HEK293T (cell line): ENCODE results near the gene C10orf105.

Source experiments
- CTCF ChIA-PET: fragments of 350-600 bp; formaldehyde crosslinking; extraction: SDS; loops from one replicate; lab custom pipeline; 2021; ENCODE audit warnings: antibody characterized with exemption, inconsistent platforms; lab: Yijun Ruan, JAX
- POLR2A ChIA-PET: fragments of 350-600 bp; formaldehyde crosslinking; extraction: SDS; loops from one replicate; lab custom pipeline; 2020; ENCODE audit warnings: antibody characterized with exemption, inconsistent platforms; lab: Yijun Ruan, JAX
- DNase-seq: peaks from one replicate; pipeline ENCODE4 v3.0.0; 2012; ENCODE audit warnings: mixed read lengths; ENCODE audit errors: extremely low spot score
- ARNT ChIP-seq: fragments of 450-650 bp; IDR thresholded peaks from 2 replicates; pipeline ENCODE4 v1.6.1; 2017; ENCODE audit warnings: mild to moderate bottlenecking
- BHLHE40 ChIP-seq: fragments of 450-650 bp; IDR thresholded peaks from 2 replicates; pipeline ENCODE4 v1.6.1; 2016; ENCODE audit warnings: mild to moderate bottlenecking, moderate library complexity, borderline replicate concordance
- CTBP1 ChIP-seq: fragments of 450-650 bp; IDR thresholded peaks from 2 replicates; pipeline ENCODE4 v1.6.1; 2016; ENCODE audit warnings: borderline replicate concordance
- ELF4 ChIP-seq: fragments of 450-650 bp; IDR thresholded peaks from 2 replicates; pipeline ENCODE4 v1.6.1; 2017; ENCODE audit warnings: antibody characterized with exemption
- FOXA1 ChIP-seq: fragments of 450-650 bp; IDR thresholded peaks from 2 replicates; pipeline ENCODE4 v1.6.1; 2016; ENCODE audit warnings: mild to moderate bottlenecking
- FOXK2 ChIP-seq: fragments of 450-650 bp; IDR thresholded peaks from 2 replicates; pipeline ENCODE4 v1.6.1; 2016; ENCODE audit warnings: mild to moderate bottlenecking
- FOXM1 ChIP-seq: fragments of 450-650 bp; IDR thresholded peaks from 2 replicates; pipeline ENCODE4 v1.6.1; 2017; ENCODE audit warnings: mild to moderate bottlenecking, borderline replicate concordance
- HDGF ChIP-seq: fragments of 450-650 bp; IDR thresholded peaks from 2 replicates; pipeline ENCODE4 v1.6.1; 2017; ENCODE audit warnings: antibody characterized with exemption, borderline replicate concordance
- L3MBTL2 ChIP-seq: fragments of 450-650 bp; conservative IDR thresholded peaks from 2 replicates; pipeline ENCODE4 v1.6.1; 2016; ENCODE audit warnings: mild to moderate bottlenecking
- LEF1 ChIP-seq: fragments of 450-650 bp; IDR thresholded peaks from 2 replicates; pipeline ENCODE4 v1.6.1; 2017; ENCODE audit warnings: mild to moderate bottlenecking, borderline replicate concordance
- NFRKB ChIP-seq: fragments of 450-650 bp; IDR thresholded peaks from 2 replicates; pipeline ENCODE4 v1.6.1; 2016; ENCODE audit warnings: mild to moderate bottlenecking, moderate library complexity
- PKNOX1 ChIP-seq: fragments of 450-650 bp; IDR thresholded peaks from 2 replicates; pipeline ENCODE4 v1.6.1; 2016
- SP1 ChIP-seq: fragments of 450-650 bp; IDR thresholded peaks from 2 replicates; pipeline ENCODE4 v1.6.1; 2017
- SUZ12 ChIP-seq: fragments of 450-650 bp; IDR thresholded peaks from 2 replicates; pipeline ENCODE4 v1.6.1; 2016; ENCODE audit warnings: mild to moderate bottlenecking
- TARDBP ChIP-seq: fragments of 450-650 bp; IDR thresholded peaks from 2 replicates; pipeline ENCODE4 v1.6.1; 2016
- ZNF384 ChIP-seq: fragments of 450-650 bp; IDR thresholded peaks from 2 replicates; pipeline ENCODE4 v1.6.1; 2016

The C10orf105 gene

GRCh38 chr10:71687077-71687476, 32.5 kb downstream of the C10orf105 start:
- no peak for TF ChIP-seq L3MBTL2
- TF ChIP-seq SP1 = no peak
- no peak for TF ChIP-seq PKNOX1
- TF ChIP-seq LEF1 = no peak
- TF ChIP-seq CTBP1 = no peak
- TF ChIP-seq FOXA1 = no peak
- DNase-seq = no peak
- ChIA-PET CTCF (interaction anchor here (0.5 to 1.9 kb wide), 2 partner anchors 10 to 22 kb away, joined by 3 to 4 read pairs; no protein-coding TSS in a partner anchor), POLR2A (no interaction called here)

GRCh38 chr10:71685554-71686232, 33.9 kb downstream of the C10orf105 start:
- CTCF ChIA-PET = interaction anchor here (1.9 kb wide), 1 partner anchor 11 kb away, joined by 4 read pairs; no protein-coding TSS in a partner anchor
- DNase-seq = no peak
- no peak for TF ChIP-seq CTBP1
- no peak for TF ChIP-seq HDGF
- TF ChIP-seq SUZ12 = no peak
- TF ChIP-seq BHLHE40 = no peak
- TF ChIP-seq ELF4 = no peak
- TF ChIP-seq FOXK2 = no peak
- TF ChIP-seq TARDBP = no peak
- TF ChIP-seq PKNOX1 = no peak
- no peak for TF ChIP-seq SP1
- no peak for TF ChIP-seq FOXA1
- TF ChIP-seq ARNT = no peak
- POLR2A ChIA-PET = interaction anchor here (1.4 kb wide), 1 partner anchor 11 kb away, joined by 3 read pairs; no protein-coding TSS in a partner anchor

GRCh38 chr10:71684356-71685173, 35.0 kb downstream of the C10orf105 start:
- CTCF ChIA-PET = interaction anchor here (1.1 to 2.0 kb wide), 2 partner anchors 12 to 24 kb away, joined by 3 to 7 read pairs; no protein-coding TSS in a partner anchor
- no peak for DNase-seq
- TF ChIP-seq NFRKB (no peak), ARNT (no peak), CTBP1 (no peak), TARDBP (no peak), FOXA1 (no peak), L3MBTL2 (no peak), ZNF384 (no peak)
- POLR2A ChIA-PET = interaction anchor here (1.4 kb wide), 1 partner anchor 12 kb away, joined by 3 read pairs; no protein-coding TSS in a partner anchor

GRCh38 chr10:71683301-71683700, 36.3 kb downstream of the C10orf105 start:
- CTCF ChIA-PET = interaction anchor here (2.0 kb wide), 1 partner anchor 13 kb away, joined by 7 read pairs; no protein-coding TSS in a partner anchor
- DNase-seq = no peak
- no peak for TF ChIP-seq FOXA1
- no peak for TF ChIP-seq BHLHE40
- TF ChIP-seq LEF1 = no peak
- no peak for TF ChIP-seq CTBP1
- no peak for TF ChIP-seq FOXK2
- TF ChIP-seq HDGF = no peak
- TF ChIP-seq FOXM1 = no peak
- TF ChIP-seq TARDBP = no peak
- TF ChIP-seq NFRKB = no peak
- POLR2A ChIA-PET = no interaction called here

- POLR2A ChIA-PET = no interaction called here
- CTCF ChIA-PET = interaction anchor here (1.1 kb wide), 1 partner anchor 15 kb away, joined by 3 read pairs; no protein-coding TSS in a partner anchor
- no peak for DNase-seq
- TF ChIP-seq CTBP1 = no peak
Measured at GRCh38 chr10:71681977-71682376, 37.6 kb downstream of the C10orf105 start.

GRCh38 chr10:71679425-71679824, 40.2 kb downstream of the C10orf105 start:
- CTCF ChIA-PET = interaction anchor here (0.6 kb wide), 1 partner anchor 295 kb away, joined by 3 read pairs; no protein-coding TSS in a partner anchor

More at GRCh38 chr10:71679425-71679824, 40.2 kb downstream of the C10orf105 start:
- no peak for DNase-seq
- TF ChIP-seq ARNT (no peak), LEF1 (no peak), HDGF (no peak), NFRKB (no peak), SP1 (no peak), PKNOX1 (no peak), L3MBTL2 (no peak), CTBP1 (no peak), SUZ12 (no peak)
- POLR2A ChIA-PET = no interaction called here
